Immature natural killer cell (primary cell): ENCODE results near the gene ITGAL. TPM values are rescaled to one million over a fixed set of nuclear protein-coding genes. Genes with fewer than 3 reads are reported as not detected.

Source experiments
- DNase-seq, 3 donors: peaks; one replicate each; pipeline ENCODE4 v3.0.0; 2022; ENCODE audit warnings: mixed read lengths in 1 of 3
- H3K27ac Mint-ChIP-seq, 6 donors: one replicate each; pipeline ENCODE4 v1.8.0; 2020; ENCODE audit warnings: mixed read lengths in 6 of 6, mild to moderate bottlenecking in 5 of 6, inconsistent platforms in 4 of 6, moderate library complexity in 3 of 6
- H3K27me3 Mint-ChIP-seq, 3 donors: one replicate each; pipeline ENCODE4 v1.8.0; 2020 to 2021; ENCODE audit warnings: low read depth in 3 of 3, mild to moderate bottlenecking in 3 of 3, mixed read lengths in 3 of 3, moderate library complexity in 3 of 3, inconsistent platforms in 1 of 3
- H3K36me3 Mint-ChIP-seq, 3 donors: one replicate each; pipeline ENCODE4 v1.8.0; 2020; ENCODE audit warnings: mixed read lengths in 3 of 3, inconsistent platforms in 2 of 3, mild to moderate bottlenecking in 2 of 3
- H3K4me1 Mint-ChIP-seq, 2 donors: one replicate each; pipeline ENCODE4 v1.8.0; 2020; ENCODE audit warnings: inconsistent platforms in 2 of 2, mild to moderate bottlenecking in 2 of 2, mixed read lengths in 2 of 2, moderate library complexity in 1 of 2
- H3K4me3 Mint-ChIP-seq, 5 donors: one replicate each; pipeline ENCODE4 v1.8.0; 2020; ENCODE audit warnings: mild to moderate bottlenecking in 5 of 5, mixed read lengths in 5 of 5, inconsistent platforms in 3 of 5, moderate library complexity in 3 of 5
- H3K9me3 Mint-ChIP-seq, 6 donors: one replicate each; pipeline ENCODE4 v1.8.0; 2020; ENCODE audit warnings: mild to moderate bottlenecking in 6 of 6, mixed read lengths in 6 of 6, inconsistent platforms in 4 of 6, moderate library complexity in 3 of 6
- polyA plus RNA-seq, 3 donors: library from polyadenylated mRNA; unstranded; fragments of 300-500 nt; fragmentation: Illumina TruSeq; gene quantifications; one replicate each; pipeline ENCODE4 v1.2.3, GENCODE V29; 2021

The ITGAL gene
- polyA plus RNA-seq, 3 donors from 2014 or later: 218 to 488 (median 238) TPM

GRCh38 chr16:30488764-30489605, 16.4 kb downstream of the ITGAL start:
- H3K4me1 Mint-ChIP-seq: peaks cover 41 to 47% of the 10 kb centered on the region in 2 donors
- peaks cover 0 to 4% (median 2%) of the 10 kb centered on the region in 3 donors for H3K27me3 Mint-ChIP-seq
- H3K36me3 Mint-ChIP-seq: peaks cover 31 to 47% (median 35%) of the 10 kb centered on the region in 3 donors
- H3K27ac Mint-ChIP-seq: peak overlapping the region; percentile 42 to 88 (median 70)
- no peaks in the 10 kb centered on the region for H3K9me3 Mint-ChIP-seq
- DNase-seq: no peak
- H3K4me3 Mint-ChIP-seq: peak overlapping the region in 1 of 5 donors; percentile 14

- peaks cover 35 to 52% (median 42%) of the 10 kb centered on the region in 3 donors for H3K36me3 Mint-ChIP-seq
- DNase-seq: no peak
- peaks cover 0 to 4% (median 2%) of the 10 kb centered on the region in 3 donors for H3K27me3 Mint-ChIP-seq
- H3K4me3 Mint-ChIP-seq: no peak overlapping the region
- H3K4me1 Mint-ChIP-seq: peaks cover 45 to 49% of the 10 kb centered on the region in 2 donors
- H3K27ac Mint-ChIP-seq: peak overlapping the region in 5 of 6 donors; percentile 45 to 90 (median 82)
- no peaks in the 10 kb centered on the region for H3K9me3 Mint-ChIP-seq
Observed at GRCh38 chr16:30490210-30490609, 17.7 kb downstream of the ITGAL start.

GRCh38 chr16:30491229-30491628, 18.7 kb downstream of the ITGAL start:
- no peaks in the 10 kb centered on the region for H3K9me3 Mint-ChIP-seq
- H3K4me1 Mint-ChIP-seq: peaks cover 39 to 41% of the 10 kb centered on the region in 2 donors
- peaks cover 0 to 4% (median 2%) of the 10 kb centered on the region in 3 donors for H3K27me3 Mint-ChIP-seq
- H3K36me3 Mint-ChIP-seq: peaks cover 37 to 50% (median 39%) of the 10 kb centered on the region in 3 donors
- H3K4me3 Mint-ChIP-seq: no peak overlapping the region
- no peak for DNase-seq
- peak overlapping the region in 5 of 6 donors; percentile 9 to 90 (median 75) for H3K27ac Mint-ChIP-seq

- Mint-ChIP-seq H3K9me3 (no peaks in the 10 kb centered on the region), H3K27me3 (peaks cover 0 to 2% (median 0%) of the 10 kb centered on the region in 3 donors), H3K4me1 (peaks cover 36% of the 10 kb centered on the region in 2 donors), H3K4me3 (peak overlapping the region in 1 of 5 donors; percentile 30), H3K27ac (peak overlapping the region; percentile 37 to 90 (median 69)), H3K36me3 (peaks cover 33 to 48% (median 36%) of the 10 kb centered on the region in 3 donors)
- no peak for DNase-seq
Observed at GRCh38 chr16:30491744-30492308, 19.3 kb downstream of the ITGAL start.

- no peak overlapping the region for H3K4me3 Mint-ChIP-seq
- H3K27ac Mint-ChIP-seq: peak overlapping the region in 3 of 6 donors; percentile 56 to 62 (median 61)
- no peak for DNase-seq
- peaks cover 0 to 2% (median 0%) of the 10 kb centered on the region in 3 donors for H3K27me3 Mint-ChIP-seq
- H3K9me3 Mint-ChIP-seq: no peaks in the 10 kb centered on the region
- H3K4me1 Mint-ChIP-seq: peaks cover 29 to 34% of the 10 kb centered on the region in 2 donors
- H3K36me3 Mint-ChIP-seq: peaks cover 26 to 39% (median 28%) of the 10 kb centered on the region in 3 donors
Observed at GRCh38 chr16:30493941-30494488, 21.5 kb downstream of the ITGAL start.

GRCh38 chr16:30494709-30495108, 22.2 kb downstream of the ITGAL start:
- Mint-ChIP-seq H3K27me3 (peaks cover 0 to 3% (median 0%) of the 10 kb centered on the region in 3 donors), H3K9me3 (no peaks in the 10 kb centered on the region), H3K27ac (peak overlapping the region in 3 of 6 donors; percentile 59 to 67 (median 62)), H3K36me3 (peaks cover 20 to 37% (median 26%) of the 10 kb centered on the region in 3 donors), H3K4me3 (no peak overlapping the region), H3K4me1 (peaks cover 26 to 32% of the 10 kb centered on the region in 2 donors)
- no peak for DNase-seq

- Mint-ChIP-seq H3K9me3 (no peaks in the 10 kb centered on the region), H3K36me3 (peaks cover 11 to 30% (median 16%) of the 10 kb centered on the region in 3 donors), H3K27me3 (peaks cover 0 to 6% (median 0%) of the 10 kb centered on the region in 3 donors), H3K27ac (peak overlapping the region in 2 of 6 donors; percentile 81 to 85), H3K4me3 (no peak overlapping the region), H3K4me1 (peaks cover 15 to 25% of the 10 kb centered on the region in 2 donors)
- DNase-seq: no peak
Observed at GRCh38 chr16:30499284-30499683, 26.7 kb downstream of the ITGAL start.

- Mint-ChIP-seq H3K4me3 (no peak overlapping the region), H3K36me3 (peaks cover 11 to 30% (median 12%) of the 10 kb centered on the region in 3 donors), H3K27ac (peak overlapping the region; percentile 46 to 83 (median 74)), H3K4me1 (peaks cover 13 to 19% of the 10 kb centered on the region in 2 donors), H3K9me3 (no peaks in the 10 kb centered on the region), H3K27me3 (peaks cover 0 to 10% (median 2%) of the 10 kb centered on the region in 3 donors)
- DNase-seq: no peak
Observed at GRCh38 chr16:30503403-30504296, 31.1 kb downstream of the ITGAL start.

GRCh38 chr16:30509081-30509765, 36.7 kb downstream of the ITGAL start:
- Mint-ChIP-seq H3K4me3 (no peak overlapping the region), H3K27ac (peak overlapping the region in 3 of 6 donors; percentile 35 to 71 (median 61)), H3K4me1 (peaks cover 9 to 25% of the 10 kb centered on the region in 2 donors), H3K27me3 (peaks cover 0 to 11% (median 9%) of the 10 kb centered on the region in 3 donors), H3K36me3 (peaks cover 34 to 52% (median 34%) of the 10 kb centered on the region in 3 donors), H3K9me3 (no peaks in the 10 kb centered on the region)
- no peak for DNase-seq

- Mint-ChIP-seq H3K36me3 (peaks cover 34 to 56% (median 36%) of the 10 kb centered on the region in 3 donors), H3K9me3 (no peaks in the 10 kb centered on the region), H3K4me1 (peaks cover 10 to 28% of the 10 kb centered on the region in 2 donors), H3K4me3 (no peak overlapping the region), H3K27ac (peak overlapping the region in 4 of 6 donors; percentile 27 to 80 (median 66)), H3K27me3 (peaks cover 0 to 14% (median 12%) of the 10 kb centered on the region in 3 donors)
- DNase-seq: no peak
Observed at GRCh38 chr16:30510376-30510938, 37.9 kb downstream of the ITGAL start.

GRCh38 chr16:30511509-30511908, 39.0 kb downstream of the ITGAL start:
- DNase-seq: no peak
- peaks cover 10 to 30% of the 10 kb centered on the region in 2 donors for H3K4me1 Mint-ChIP-seq
- no peaks in the 10 kb centered on the region for H3K9me3 Mint-ChIP-seq
- peaks cover 2 to 13% (median 13%) of the 10 kb centered on the region in 3 donors for H3K27me3 Mint-ChIP-seq
- H3K36me3 Mint-ChIP-seq: peaks cover 38 to 55% (median 40%) of the 10 kb centered on the region in 3 donors
- no peak overlapping the region for H3K4me3 Mint-ChIP-seq
- peak overlapping the region in 4 of 6 donors; percentile 36 to 66 (median 51) for H3K27ac Mint-ChIP-seq

GRCh38 chr16:30515275-30515674, 42.7 kb downstream of the ITGAL start:
- H3K36me3 Mint-ChIP-seq: peaks cover 41 to 74% (median 52%) of the 10 kb centered on the region in 3 donors
- H3K9me3 Mint-ChIP-seq: no peaks in the 10 kb centered on the region

More at GRCh38 chr16:30515275-30515674, 42.7 kb downstream of the ITGAL start:
- H3K4me3 Mint-ChIP-seq: no peak overlapping the region
- H3K27ac Mint-ChIP-seq: peak overlapping the region; percentile 5 to 83 (median 69)
- H3K27me3 Mint-ChIP-seq: peaks cover 4 to 27% (median 14%) of the 10 kb centered on the region in 3 donors
- no peak for DNase-seq
- H3K4me1 Mint-ChIP-seq: peaks cover 23 to 41% of the 10 kb centered on the region in 2 donors
